SIG-M5 (cell line): Measurements from ENCODE around the gene RPAP3.
"Not testable (repeated sequence)": the region's sequence is repeated elsewhere in the genome, so short reads cannot be mapped to it uniquely, and the experiment has no call there.

Source experiments
- DNase-seq: peaks from one replicate; lab custom pipeline; 2025; lab: John Stamatoyannopoulos, UW

RPAP3 gene

DNA sequence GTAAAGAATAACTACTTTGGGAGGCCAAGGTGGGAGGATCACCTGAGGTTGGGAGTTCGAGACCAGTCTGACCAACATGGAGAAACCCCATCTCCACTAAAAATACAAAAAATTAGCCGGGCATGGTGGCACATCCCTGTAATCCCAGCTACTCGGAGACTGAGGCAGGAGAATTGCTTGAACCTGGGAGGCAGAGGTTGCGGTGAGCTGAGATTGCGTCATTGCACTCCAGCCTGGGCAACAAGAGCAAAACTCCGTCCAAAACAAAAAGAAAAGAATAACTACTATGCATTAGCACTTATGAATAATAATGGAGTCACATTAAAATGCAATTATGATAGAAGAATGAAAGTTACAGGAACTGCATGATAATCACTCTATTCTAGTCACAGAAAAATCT is 37.9 kb downstream of the RPAP3 start:
- not testable (repeated sequence) for DNase-seq

DNA sequence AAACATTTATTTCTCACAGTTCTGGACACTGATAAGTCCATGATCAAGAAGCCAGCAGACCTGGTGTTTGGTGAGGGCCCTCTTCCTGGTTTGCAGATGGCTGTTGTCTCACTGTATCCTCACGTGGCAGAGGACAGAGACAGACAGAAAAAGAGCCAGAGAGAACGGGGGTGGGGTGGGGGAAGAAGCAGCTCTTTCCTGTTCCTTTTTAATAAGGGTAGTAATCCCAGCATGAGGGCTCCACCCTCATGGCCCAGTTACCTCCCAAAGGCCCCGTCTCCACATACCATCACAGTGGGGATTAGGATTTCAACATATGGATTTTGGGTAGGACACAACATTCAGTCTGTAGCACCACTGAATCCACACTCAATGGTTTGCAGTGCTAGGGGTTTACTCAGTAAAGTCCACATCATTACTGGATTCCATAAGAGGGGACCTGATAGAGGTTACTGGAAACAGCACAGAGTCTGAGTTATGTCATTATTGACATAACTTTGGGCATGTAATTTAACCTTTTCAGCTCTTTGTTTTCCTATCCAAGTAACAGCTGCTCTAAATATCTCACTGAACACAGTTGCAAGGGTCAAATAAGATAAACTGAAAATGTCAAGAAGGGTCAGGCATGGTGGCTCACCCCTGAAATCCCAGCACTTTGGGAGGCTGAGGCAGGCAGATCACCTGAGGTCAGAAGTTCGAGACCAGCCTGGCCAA is 53.2 kb downstream of the RPAP3 start:
- DNase-seq: no peak

DNA sequence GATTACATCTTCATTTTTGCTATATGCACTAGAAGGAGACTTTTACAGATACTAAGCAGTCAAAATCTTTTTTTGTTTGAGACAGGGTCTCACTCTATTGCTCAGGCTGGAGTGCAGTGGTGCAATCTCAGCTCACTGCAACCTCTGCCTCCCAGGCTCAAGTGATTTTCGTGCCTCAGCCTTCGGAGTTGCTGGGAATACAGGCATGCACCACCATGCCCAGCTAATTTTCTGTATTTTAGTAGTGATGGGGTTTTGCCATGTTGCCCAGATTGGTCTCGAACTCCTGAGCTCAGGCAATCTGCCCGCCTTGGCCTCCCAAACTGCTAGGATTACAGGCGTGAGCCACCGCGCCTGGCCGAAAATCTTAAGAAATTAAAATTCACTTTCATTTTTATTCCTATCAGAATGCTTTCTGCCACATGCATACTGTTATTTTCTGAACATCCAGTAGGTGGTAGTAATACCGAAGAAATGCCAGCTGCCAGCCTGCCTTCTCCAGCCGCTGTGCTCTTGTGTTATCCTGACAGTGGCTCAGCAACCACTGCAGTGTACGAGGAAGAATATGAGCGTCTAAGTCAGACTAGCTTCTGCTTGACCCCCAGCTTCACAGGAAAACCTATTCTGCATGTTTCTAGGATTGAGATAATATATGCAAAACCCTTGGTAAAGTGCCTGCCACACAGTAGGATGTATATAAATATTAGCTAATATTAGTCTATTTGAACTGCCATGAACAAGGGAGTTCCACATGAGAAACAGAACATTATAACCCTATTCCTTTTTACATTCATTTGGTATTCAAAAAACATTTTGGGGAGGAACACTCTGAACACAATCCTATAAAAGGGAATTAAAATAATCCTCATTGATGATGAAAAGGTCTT is 54.2 kb downstream of the RPAP3 start:
- DNase-seq: peak; percentile 20

DNA sequence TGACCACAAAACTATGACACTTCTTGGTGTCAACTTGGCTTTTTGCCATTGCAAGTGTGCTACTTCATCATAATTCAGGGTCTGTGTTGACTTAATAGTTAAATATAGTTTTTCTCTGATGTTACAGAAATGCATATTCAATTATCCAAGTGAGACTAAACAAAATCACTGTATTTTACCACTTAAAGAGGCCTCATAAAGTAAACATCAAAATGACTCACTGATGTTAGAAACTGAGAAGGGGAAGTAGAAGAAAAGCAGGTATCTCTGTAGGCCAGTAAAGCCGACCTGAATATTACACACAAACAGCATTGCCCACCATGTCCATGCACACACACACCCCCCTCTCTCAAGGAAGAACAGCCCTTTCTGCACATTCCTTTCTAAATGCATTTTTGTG is 55.4 kb downstream of the RPAP3 start:
- DNase-seq: no peak

DNA sequence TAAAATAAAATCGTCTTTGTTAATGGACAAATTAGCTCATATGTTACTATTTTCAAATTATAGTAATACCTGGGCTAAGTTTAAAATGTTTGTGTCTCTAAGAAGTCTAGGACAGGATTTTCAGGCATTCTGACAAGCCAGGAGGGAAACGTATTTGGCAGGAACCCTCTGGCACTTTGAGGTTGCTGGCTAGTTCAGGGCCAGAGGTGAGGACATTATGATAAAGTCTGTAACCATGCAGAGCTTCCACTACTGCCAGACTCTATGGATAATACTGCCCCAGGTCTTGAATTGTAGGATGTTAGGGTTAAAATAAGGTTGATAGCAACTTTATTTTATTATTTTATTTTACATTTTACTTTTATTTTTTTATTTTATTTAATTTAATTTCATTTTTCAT is 56.4 kb downstream of the RPAP3 start:
- no peak for DNase-seq

DNA sequence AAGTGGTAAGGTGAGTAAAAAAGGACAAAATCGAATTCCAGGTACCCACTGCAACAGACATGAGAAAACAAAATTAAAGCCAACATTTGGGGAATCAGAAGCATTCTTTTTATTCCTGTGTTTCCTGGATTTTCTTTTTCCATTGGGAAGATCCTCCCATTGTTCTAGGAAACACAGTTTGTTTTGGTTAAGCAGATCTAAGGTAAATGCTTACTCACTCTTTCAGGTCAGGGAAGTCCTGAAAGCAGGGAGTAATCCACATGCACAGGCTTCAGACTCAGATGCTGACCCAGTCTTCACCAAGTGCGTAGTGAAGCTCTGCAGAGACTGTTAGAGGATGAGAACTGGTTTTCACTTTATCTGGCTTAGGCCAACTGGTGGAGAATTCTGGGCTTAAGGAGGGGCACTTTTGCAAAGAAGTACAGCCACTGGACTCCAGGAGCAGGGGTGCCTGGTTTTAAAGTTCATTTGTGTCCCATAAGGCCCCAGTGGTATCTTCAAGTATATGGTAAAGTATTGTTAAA is 57.7 kb downstream of the RPAP3 start:
- no peak for DNase-seq

DNA sequence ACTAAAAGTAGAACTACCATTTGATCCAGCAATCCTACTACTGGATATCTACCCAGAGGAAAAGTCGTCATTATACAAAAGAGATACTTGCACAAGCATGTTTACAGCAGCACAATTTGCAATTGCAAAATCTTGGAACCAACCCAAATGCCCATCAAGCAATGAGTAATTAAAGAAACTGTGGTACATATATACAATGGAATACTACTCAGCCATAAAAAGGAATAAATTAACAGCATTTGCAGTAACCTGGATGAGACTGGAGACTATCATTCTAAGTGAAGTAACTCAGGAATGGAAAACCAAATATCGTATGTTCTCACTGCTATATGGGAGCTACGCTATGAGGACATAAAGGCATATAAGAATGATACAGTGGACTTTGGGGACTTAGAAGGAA is 63.5 kb downstream of the RPAP3 start:
- not testable (repeated sequence) for DNase-seq

DNA sequence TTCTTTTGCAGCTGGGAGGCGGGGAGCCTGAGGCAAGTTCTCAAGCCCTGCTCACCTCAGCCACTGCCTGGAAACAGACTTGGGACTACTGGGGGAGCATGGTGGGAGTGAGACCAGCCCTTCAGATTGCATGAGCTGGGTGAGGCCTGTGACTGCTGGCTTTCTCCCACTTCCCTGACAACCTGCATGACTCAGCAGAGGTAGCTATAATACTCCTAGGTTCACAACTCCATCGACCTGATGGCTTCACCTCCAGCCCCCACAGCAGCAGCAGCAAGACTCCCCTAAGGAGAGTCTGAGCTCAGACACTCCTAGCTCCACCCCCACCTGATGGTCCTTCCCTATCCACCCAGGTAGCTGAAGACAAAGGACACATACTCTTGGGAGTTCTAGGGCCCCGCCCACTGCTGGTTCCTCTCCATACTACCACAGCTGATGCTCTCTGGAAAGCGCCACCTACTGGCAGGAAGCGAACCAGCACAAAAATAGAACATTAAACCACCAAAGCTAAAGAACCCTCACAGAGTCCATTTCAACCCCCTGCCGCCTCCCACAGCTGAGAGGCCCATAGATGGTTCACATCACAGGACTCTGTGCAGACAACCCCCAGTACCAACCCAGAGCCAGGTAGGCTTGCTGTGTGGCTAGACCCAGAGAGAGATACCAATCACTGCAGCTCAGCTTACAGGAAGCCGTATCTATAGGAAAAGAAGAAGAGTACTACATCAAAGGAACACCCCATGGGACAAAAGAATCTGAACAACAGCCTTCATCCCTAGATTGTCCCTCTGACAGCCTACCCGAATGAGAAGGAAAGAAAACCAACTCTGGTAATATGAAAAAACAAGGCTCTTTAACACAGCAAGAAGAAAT is 68.7 kb downstream of the RPAP3 start:
- DNase-seq: no peak

DNA sequence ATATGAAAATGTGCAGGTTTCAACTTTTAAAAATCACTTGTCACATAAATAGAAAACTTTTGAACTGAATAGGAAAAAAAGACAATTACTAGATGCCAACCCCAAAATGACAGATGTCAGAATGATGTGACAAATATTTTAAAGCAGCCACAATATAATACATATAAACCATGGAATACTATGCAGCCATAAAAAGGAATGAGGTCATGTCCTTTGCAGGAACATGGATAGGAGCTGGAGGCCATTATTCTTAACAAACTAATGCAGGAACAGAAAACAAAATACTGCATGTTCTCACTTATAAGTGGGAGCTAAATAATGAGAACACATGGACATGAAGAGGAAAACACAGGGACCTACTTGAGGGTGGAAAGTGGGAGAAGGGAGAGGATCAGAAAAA is 70.1 kb downstream of the RPAP3 start:
- DNase-seq: not testable (repeated sequence)

DNA sequence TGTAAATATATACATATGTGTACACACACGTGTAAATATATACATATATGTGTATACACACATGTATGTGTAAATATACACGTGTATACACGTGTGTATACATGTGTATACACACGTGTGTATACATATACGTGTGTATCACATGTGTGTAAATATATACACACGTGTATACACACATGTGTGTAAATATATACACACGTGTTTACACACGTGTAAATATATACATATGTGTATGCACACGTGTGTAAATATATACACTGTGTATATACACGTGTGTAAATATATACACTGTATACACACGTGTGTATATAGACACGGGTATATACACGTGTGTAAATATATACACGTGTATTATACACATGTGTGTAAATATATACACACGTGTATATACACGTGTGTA is 71.7 kb downstream of the RPAP3 start:
- no peak for DNase-seq

DNA sequence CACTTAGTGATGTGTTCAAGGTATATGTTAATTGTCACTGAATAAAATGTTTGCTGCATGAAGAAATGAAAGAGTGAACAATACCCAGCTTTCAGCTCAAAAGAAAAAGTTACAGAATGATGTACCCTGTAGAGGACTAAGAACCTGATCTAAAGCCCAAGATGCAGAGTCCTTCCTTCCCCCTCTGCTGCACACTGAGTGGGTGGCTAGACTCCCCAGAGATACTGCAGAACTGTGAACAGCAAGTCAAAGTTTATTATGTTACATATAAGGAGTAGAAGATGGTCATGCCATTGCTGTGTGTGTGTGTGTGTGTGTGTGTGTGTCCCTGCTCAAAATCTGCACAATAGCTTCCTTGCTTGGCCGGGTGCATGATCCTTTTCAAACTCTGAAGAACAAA is 83.9 kb downstream of the RPAP3 start:
- DNase-seq: no peak

DNA sequence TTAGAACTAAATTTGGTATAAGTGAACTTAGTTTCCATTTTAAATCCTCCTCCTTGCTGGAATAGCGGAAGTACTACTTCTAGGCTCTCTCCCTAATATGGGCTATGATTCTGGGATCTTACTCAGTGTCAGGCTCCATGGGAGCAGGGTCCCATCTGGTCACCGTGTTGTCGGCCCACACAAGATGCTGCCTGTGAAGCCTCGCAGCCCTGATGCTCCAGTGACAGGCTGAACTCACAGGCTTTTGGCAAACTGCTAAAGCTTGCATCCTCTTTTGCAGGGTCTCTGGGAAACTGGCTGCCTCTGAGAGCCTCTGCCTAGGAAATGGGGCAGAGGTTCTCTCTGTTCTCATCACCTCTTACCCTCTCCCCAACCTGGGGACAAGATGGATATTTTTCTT is 88.4 kb downstream of the RPAP3 start:
- no peak for DNase-seq

DNA sequence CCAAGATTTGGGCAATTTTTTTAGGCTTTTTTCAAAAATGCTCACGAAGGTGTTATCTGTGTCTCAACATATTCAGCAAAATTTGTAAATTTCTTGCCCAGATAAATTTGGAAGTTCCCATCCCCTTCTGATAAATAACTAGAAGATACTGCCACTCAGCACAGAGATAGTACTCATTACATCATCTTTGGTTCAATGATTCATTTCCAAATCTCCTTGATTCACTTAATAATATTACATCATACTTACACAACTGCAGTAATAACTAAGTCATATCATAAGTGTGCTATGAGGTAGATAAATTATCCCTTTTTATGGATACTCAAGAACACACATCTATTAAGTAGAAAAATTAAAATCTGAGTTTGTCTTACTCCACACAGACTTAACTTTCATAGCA is 89.4 kb downstream of the RPAP3 start:
- DNase-seq: no peak

DNA sequence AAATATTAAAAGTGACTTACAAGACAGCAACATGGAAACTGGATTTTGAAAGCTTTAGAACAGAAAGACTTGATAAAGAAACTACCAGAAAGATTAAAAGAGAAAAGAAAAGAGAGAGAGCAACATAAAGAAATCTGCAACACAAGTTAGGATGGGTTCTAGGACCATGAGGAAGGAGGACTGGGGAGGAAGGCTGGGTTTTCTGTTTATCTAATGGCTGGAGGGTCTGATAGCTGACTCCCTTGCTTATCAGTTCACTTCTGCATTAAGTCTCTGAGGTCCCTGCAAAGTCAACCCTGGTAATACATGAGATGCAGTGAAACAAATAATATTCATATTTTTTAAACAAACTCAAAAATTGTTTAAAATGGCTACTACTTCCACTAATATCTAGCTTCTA is 90.1 kb downstream of the RPAP3 start:
- DNase-seq: no peak

DNA sequence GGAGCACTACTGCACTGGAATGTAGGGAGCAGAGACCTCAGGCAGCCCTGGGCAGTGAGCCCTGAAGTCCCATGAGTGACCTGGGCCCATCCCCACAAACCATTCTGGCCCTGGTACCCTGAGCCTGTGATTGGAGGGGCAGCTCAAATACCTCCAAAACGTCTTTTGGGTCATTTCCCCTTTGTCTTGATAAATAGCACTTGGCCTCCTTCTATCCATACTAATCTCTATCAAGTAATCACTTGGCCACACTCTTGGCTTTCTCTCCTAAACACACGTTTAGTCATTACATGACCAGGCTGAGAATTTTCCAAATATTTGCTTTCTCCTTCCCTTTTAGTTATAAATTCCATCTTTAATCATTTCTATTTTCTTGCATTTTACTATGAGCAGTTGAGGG is 91.3 kb downstream of the RPAP3 start:
- DNase-seq: no peak

DNA sequence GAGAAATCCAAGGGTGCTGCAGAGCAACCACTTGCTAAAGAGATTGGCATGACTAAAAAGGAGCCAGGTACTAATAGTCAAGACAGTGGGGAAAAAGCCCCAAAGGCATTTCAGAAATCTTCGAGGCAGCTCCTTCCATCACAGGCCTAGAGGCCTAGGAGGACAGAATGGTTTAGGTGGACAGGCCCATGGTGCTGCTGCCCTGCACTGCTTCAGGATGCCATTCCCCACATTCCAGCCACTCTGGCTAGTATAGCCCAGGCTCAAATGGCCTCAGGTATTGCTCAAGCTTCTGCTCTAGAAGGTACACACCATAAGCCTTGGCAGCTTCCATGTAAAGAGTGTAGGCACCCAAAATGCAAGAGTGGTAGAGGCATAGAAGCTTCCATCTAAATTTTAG is 92.9 kb downstream of the RPAP3 start:
- DNase-seq: no peak

DNA sequence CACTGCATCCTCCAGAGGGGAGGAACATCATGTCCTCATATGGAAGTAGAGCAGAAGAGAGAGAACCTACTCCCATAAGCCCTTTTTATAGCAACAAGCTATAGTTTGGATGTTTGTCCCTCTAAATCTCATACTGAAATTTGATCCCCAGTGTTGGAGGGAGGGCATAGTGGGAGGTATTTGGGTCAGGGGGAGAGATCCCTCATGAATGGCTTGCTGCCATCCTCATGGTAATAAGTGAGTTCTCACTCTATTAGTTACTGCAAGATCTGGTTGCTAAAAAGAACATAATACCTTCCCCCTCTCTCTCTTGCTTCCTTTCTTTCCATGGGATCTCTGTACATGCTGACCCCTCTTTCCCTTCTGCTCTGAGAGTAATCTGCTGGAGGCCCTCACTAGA is 93.9 kb downstream of the RPAP3 start:
- DNase-seq: no peak
